Iris pigment epithelial cell (primary cell): Measurements from ENCODE around the gene VSIR.
A peak's percentile ranks its signal among the peaks of the same experiment; 100 is the strongest.

Source experiments
- DNase-seq: peaks from one replicate; pipeline ENCODE4 v3.0.0-alpha.2; 2011; ENCODE audit warnings: low read depth

The VSIR gene

DNA sequence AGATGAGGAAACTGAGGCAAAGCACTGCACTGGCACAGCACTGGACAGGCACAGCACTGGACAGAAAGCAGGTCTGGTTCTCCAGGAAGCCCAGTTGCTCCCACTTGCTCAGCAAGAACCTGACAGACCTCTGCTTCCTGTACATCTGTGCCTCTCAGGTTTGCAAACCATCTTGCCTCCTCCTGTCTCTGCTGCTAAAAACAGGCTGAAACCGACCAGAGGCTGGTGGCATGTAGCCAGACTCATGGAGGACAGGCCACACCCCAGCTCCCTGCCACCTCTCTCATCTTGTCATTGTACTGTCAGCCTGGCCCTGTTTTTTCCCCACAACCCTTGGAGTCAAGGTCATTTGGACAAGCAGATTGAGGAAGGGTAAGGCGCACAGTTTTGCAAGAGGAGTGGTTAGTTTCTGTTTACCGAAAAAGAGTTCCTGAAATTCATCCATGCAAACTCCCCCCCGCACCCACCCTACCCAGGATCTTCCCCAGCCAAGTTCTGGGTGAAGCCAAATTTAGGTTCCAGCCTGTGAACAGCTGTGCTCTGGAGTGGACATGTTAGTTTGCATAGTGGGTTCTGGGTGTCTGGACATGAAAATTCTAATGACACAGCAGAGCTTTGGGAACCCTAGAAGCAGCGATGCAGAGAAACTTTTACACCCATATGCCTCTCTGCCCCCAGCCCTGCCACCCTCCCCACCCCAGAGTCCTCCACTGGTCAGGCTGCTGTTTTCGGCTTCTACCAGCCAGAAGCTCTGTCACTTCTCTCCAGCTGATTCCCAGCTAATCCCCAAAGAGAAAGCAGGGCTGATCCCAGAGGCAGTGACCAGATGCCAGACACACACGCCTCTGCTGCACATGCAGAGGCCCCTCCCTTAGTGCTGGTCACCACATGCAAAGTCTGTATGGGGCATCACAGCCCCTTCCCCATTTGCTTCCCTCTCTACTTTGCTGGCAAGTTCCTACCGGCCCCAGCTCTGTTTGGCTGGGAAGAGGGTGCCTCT is 45.3 kb downstream of the VSIR start:
- peak; percentile 19 for DNase-seq

DNA sequence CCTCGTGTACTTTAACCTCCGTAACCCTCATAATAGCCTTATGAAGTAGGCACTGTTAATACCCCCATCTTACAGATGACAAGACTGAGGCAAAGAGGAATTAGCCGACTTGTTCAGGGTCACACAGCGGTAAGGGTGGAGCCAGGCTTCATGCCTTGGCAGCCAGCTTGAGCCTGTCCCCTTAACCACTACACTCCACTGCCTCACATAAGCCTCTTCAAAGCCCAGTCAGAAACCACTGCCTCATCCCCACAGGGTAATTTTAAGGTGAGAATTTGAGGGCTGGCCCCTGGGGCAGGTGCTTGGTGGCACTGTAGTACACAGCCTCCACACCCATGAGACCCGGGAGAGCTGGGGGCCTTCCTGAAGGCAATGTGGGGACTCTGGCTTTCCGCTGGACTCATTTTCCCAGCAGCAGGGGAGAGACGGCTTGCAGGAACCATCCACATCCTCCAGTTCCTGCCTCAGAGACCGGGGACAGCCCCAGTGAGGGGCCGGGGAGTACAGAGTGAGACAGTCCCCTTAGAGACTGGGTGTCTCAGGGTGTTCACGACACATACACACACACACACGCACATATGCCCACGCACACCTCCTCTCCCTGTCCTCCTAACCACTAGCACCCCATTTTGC is 46.1 kb downstream of the VSIR start:
- DNase-seq = no peak

DNA sequence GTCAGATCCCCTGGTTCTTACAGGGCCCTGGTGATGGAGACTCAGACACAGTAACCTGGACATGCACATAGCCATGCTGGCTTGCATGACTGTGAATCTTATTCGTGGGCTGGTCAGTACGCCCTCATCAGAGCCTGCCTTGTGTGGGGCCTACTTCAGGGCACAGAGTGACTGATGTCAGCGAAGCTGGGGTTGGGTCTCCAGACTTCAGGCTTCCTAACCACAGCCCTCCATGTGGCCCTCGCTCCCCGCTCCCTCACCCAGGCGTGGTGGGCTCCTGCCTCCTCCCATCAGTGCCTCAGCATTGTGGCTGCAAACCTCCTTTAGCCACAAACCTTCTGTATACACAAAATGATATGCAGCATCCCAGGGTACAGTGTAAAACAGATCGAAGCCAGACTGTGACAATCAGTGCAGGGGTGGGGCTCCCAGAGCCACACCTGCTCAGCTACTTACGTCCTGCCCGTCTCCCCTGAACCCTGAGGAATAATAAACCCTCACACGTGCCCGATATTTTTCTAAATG is 46.7 kb downstream of the VSIR start:
- DNase-seq = no peak

DNA sequence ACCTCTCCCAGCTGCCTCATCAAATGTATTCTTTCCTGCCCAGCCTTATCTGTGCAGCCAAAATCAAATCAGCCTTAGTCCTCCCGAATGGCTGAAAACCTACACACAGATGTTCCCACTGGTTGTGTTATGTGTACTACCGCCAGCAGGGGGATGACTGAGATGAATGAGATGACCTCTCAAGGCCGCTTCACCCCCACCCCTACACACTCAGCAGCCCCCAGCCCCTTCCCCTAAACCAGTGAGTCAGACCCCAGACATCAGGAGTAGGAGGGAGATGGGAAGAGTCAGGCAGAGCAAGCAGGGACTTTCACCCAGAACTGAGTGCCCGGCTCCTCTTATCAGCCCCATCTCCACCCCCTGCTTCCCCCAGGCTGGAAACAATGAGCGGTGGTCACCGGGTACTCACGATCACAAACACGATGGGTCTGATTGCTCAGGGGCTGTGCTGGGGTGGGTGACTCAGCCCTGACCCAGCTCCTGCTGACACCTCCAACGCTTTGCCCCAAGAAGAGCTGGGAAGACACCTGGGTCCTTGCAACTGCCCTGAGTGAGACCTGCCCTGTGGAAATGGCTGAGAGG is 47.2 kb downstream of the VSIR start:
- peak; percentile 33 for DNase-seq

DNA sequence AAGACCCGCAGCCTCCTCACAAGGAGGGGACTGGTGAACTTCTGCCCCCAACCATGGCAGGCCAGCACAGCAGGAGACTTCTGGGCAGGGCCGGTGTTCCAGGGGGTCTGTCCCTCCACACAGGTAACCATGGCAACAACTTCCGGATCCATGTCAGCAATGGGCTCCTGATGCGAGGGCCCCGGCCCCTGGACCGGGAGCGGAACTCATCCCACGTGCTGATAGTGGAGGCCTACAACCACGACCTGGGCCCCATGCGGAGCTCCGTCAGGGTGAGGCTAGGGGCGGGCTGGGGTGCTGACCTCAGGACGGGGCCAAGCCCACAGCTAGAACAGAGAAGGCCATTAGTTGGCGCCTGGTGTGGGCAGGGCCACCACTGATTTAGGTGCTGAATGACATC is 48.1 kb downstream of the VSIR start:
- no peak for DNase-seq

DNA sequence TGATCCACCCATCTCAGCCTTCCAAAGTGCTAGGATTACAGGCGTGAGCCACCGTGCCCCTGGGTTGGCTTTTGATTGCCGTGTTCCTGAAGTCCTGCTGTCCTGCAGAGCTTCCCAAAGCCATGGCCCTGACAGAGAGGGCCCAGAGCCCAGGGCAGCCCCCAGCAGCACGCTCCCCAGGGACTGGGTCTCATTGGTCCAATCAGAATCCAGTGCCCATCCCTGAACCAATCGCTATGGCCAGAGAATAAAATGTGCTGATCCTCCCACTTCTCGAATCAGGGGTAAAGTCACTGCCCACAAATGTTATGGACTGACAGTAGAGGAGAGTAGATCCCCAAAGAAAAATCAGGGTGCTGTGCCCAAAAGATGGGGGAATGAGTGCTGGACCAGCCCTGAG is 48.8 kb downstream of the VSIR start:
- DNase-seq = no peak

DNA sequence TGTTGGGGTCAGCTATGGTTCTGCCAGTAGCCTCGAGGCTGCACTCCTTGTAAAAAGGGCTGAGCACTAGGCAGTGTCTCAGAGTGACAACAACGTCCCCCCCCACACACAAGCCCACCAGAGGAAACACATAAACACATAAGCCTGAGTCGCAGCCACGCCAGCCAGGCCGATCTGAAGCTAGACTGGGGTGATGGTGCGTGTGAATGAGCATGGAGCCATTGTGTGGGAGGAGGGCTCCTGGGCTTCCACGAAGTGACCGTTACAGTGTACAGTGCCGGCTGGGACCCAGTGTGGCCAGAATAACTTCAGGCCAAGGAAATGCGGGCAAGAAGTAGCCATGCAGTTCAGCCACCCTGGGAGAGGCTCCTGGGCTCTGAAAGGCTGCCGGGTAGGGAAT is 50.0 kb downstream of the VSIR start:
- no peak for DNase-seq

DNA sequence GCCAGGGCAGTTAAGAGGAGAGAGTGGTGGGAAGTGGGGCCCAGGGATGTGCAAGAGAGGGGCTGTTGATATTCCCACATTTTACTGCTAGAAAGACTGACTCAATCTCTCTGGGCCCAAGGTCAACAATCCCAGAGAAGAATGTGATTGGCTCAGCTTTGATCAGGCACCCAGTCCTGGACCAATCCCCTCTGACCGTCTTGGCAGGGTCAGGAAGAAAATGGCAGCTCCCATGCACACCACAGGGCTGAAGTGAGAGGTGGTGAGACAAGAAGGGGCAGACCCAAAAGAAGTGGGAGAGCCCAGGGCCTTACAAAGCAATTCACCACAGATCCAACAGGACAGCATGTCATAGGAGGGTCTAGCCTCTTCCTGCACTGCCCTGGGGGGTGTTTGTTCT is 50.5 kb downstream of the VSIR start:
- no peak for DNase-seq

DNA sequence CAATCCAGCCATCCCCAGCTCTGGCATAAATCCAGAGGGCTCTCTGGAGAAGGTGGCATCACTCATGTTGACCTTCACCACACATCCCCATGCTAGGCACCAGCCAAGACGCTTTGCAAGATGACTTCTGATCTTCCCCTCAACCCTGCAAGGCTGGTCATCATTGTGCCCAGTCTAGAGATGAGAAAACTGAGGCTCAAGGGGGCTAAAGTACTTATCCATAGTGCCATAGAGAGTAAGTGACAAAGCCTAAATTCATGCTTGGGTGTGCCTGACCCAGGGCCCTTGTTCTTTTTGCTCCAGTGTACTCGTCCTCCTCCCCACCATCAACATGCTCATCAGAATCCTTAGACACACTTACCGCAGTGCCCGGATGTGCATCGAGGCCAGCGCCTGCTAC is 52.0 kb downstream of the VSIR start:
- DNase-seq = no peak

DNA sequence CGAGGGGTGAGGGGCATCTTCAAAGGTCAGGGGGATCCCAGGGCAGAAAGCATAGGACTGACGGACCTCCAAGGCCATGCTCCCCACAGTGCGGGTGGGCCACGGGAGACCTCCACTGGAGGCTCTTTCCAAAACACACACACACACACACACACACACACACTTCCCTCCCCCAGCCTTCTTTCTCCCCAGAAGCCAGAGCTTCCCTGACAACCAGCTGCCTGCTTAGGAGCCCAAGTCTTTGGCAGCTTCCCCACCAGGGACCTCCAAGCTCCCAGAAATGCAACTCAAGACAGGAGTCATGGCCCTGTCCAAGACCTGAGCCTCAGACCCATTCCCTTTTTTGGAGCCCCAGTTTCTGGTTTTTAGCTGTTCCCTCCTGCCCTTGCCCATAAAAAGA is 53.0 kb downstream of the VSIR start:
- no peak for DNase-seq

DNA sequence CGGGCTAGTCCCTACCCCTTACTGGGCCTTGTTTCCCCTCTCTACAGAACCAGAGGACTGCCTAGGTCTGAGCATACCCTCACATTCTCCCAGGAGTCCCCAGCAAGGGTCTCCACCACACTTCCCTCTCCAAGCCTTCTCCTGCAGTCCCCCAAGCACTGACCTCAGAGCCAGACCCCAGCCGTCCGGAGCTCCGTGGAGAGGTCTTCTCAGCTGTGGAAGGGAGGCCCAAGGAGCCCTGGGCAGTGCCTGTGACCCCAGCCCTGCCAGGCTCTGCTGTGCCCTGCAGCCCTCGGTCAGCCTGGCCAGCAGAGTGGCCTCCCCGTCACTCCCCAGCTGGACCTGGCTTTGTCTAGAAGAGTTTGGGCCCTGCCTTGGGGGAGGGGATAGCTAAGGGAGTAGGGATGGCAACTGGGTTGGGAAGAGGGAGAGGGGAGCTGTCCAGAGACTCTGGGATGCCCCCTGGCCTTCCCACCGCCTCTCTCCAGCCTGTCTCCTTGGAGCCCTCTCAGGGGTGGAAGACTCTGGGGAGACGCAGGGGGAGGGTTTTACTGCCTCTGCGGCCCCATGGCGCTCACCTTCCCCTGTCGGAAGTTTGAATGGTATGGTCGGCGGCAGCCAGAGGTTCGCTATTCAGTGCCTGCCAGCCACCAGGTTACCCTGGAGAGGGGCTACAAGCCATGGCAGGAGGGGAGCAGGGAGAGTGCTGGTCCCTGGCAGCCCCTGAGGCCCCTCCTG is 53.7 kb downstream of the VSIR start, which contains the start of gene C10orf105:
C10orf105 (minus strand) TSS at position 315 of the 738 bp plus-strand sequence. CDS start 3,441 bp downstream, outside the sequence.
- DNase-seq = no peak

DNA sequence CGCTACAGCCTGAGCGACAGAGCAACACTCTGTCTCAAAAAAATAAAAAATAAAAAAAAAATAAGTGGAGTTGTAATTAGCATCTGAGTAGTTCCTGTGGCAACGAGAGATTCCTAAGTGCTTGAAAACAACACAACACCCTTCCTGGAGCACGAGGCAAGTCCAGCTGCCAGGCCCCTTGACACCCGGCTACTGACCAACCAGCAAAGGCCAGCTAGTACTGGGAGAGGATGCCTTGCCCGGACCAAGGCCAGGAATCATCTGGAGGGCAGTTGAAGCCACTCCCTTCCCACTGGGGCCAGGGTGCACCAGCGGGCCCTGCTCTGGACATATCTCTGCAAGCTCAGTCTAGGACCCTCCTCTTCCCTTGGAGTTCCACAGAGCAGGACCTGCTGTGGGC is 54.3 kb downstream of the VSIR start:
- DNase-seq = no peak

DNA sequence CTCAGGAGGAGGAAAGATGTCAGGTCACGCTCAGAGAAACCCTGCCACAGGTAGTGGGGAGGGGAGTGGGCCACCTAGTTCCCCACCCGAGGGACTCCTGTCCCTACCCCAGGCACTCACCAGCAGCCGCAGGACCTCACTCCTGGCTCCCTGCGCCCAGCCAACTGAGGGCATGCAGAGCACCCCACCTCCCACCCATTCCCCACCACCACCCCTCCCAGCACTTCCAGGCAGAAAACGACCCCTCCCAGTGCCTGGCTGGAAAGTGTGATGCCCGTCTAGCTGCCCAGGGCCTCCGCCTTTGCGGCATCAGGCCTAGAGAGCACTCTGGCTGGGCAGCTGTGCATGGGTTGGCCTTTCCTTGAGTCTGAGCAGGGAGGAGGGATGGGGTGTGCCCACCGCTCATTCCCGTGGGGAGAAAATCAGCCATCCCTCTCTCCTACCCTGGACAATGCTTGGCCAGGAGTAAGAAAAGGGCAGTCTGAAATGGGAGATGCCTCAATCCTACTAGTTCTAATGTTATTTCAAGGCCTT is 55.1 kb downstream of the VSIR start:
- no peak for DNase-seq

DNA sequence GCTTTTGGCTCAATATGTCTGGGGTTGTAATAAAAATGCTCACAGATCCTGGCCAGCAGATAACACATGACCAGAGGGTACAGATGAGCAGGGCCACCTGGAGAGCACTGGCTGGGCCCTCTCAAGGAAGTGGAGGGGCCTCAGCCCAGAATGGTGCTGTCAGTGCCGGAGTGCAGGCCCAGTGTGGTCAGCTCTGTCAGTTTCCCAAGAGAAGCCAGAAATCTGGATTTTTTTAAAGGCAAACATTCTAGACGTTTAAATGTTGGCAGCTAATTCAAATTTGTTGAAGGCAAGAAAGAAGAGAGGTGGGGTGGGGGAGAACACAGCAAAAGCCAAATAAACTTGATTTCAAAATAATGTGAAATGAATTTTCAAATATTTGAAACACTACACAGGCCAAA is 55.8 kb downstream of the VSIR start:
- no peak for DNase-seq

DNA sequence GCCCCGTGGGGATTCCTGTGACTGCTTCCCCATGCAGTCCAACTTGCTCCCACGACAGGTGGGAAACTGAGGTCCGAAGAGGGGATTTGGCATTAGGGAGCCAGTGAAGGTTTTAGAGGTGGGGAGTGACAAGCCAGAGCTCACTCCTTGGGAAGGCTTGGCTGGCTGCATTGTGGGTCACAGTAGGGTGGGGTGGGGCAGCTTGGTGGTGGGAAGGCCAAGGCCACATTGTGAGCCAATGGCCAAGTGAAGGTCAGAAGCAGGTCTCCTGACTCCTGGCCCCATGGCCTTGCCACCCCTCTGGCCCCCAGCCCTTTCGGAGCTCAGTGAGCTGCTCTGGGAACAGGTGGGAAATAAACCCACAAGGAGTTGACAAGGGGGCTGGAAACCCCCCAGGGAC is 56.3 kb downstream of the VSIR start:
- DNase-seq = no peak

DNA sequence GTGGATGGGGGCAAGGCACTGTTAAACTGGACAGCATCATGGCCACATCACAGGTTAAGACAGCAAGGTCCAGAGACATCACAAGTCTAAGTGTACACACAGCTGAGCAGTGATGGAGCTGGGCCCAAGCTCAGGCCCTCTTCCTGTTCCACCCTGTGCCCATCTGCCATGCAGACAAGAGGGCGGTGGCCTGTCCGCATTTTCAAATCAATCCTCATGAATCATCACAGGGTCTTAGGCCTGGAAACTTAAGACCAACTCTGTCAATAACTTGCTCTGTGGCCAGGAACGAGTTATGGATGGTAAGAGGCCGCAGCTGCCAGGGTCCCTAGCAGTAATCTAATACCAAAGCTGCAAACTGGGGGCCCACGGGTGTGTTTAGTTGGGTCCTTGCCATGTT is 56.9 kb downstream of the VSIR start:
- no peak for DNase-seq

DNA sequence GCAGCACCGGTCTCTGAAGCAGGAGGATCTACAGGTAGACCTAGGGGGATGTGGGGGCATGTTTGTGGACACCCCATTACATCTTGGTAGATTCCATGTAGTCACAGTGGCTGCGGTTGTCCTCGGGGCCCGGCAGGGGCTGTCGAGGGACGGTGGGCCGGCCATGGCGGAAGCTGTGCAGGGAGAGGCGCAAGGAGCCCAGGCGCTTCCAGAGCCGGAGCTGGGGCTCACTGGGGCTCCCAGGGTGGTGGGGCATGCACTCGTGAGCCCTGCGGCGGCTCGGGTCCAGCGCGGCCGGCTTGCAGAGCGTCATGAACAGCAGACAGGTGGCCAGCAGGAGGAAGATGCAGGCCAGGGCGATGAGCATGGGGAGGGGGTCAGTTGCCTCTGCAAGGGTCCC is 57.5 kb downstream of the VSIR start:
- DNase-seq = no peak

DNA sequence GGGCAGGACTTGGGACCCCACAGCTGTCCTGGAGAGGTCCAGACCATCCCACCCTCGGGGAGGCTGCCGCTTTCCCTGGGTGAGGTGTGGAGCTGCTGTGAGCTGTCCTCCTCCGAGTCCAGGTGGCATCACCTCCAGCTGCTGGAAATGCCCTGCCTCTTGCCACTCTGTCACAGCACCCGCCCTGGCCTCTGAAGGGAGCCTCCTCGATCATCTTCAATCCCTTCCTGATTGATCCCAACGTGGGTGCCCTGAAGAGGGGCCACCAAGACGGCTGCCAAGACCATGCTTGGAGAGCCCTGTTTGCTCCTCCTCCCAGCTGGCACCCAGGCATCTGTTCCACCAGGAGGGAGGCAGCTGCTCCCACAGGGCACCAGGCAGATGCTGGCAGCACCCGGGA is 58.3 kb downstream of the VSIR start:
- DNase-seq = no peak

DNA sequence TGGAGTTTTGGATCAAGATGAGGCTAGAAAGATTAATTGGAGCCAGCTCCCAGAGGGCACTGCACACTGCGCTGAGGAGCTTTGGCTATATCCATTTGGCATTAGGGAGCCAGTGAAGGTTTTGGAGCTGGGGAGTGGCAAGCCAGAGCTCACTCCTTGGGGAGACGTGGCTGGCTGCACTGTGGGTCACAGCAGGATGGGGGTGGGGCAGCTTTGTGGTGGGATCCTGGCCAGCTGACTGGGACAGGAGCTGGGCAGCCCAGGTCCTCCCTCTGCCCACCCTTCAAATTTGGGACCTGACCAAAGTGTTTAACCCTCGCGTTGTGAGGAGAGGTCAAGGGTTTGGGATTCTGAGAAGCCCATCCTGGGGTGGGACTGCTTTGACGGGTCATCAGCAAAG is 58.7 kb downstream of the VSIR start:
- no peak for DNase-seq

DNA sequence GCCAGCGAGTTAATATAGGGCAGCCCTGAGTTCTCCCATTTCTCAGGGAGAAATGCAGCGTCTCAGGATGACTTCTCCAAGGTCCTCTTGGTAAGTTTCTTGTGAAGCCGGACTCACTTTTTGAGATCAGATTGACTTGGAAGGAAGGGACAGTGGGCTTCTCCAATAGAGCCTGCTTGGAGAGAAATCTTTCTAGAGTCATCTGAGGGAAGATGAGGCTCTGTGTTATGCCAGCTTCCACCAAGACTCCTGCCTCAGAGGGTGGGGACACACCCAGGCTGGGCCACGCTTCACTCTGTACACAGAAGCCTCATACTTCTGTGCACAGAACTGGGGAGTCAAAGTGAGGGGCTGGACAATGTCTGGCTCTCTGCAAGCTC is 59.3 kb downstream of the VSIR start:
- no peak for DNase-seq

DNA sequence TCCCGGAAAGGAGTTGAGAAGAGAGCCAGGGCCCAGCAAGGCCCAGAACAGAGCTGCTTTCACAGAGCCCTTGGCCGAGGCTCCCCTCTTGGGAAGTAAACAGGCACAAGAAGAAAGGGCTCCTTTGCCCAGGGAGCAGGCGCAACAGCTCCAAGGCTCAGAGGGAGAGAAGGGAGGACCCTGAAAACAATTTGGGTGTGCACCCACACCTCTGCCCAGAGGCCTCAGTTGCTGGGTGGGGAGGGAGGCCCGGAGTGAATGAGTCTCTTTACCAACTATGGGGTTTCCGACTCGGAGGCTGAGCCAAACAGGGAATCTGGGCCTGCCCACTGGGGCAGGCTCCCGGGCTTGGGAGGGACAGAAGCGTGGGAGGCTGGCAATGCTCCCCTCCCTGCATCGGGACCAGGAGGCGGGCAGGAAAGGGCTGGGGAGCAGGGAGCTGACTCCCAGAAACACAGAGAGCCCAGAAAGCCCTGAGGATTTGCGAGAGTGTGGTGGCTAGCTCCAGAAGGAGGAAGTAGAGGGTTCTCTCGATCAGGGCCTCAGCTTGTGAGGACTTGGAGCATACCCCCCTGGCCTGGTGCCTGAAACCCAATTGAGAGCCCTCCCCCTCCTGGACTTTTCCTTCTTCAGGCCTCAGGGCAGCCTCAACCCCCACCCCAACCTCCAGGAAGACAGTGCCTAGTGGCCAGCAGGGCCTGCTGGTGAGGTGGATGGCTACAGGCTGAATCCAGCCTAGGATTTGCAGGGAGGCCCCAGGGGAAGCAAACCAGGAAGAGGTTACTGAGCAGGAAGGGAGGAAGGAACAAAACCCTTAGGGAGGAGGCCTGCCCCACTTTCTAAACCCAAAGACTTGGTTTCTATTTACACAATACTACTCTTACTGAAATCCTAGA is 59.9 kb downstream of the VSIR start:
- DNase-seq = peak; percentile 64
